Activated CD4-positive, CD25-positive, alpha-beta regulatory T cell treated with anti-CD3 and anti-CD28 coated beads, Interleukin-2, amount 50 U/mL, for 24 hours (primary cell): ENCODE data around the gene LRRC57.
"Not testable (repeated sequence)": the region's sequence is repeated elsewhere in the genome, so short reads cannot be mapped to it uniquely, and the experiment has no call there.

Experiments used
- ATAC-seq, 2 donors: fragments of 150-1000 bp; cut with Tn5 transposase; one replicate each; pipeline ENCODE4 v1.10.0; 2021; ENCODE audit warnings: mild to moderate bottlenecking in 1 of 2, moderate library complexity in 1 of 2

LRRC57 gene

GRCh38 chr15:42548249-42549031, at the start of gene LRRC57, which contains the start of gene HAUS2:
Gene LRRC57 (minus strand): TSS chr15:42548793. CDS start chr15:42548434, 359 bp downstream.
Gene HAUS2 (plus strand): TSS chr15:42548838. CDS start chr15:42548873, 35 bp downstream.
- peak; percentile 91 to 92 for ATAC-seq

GRCh38 chr15:42595626-42596240, 47.1 kb upstream of the LRRC57 start:
- ATAC-seq: no peak

DNA sequence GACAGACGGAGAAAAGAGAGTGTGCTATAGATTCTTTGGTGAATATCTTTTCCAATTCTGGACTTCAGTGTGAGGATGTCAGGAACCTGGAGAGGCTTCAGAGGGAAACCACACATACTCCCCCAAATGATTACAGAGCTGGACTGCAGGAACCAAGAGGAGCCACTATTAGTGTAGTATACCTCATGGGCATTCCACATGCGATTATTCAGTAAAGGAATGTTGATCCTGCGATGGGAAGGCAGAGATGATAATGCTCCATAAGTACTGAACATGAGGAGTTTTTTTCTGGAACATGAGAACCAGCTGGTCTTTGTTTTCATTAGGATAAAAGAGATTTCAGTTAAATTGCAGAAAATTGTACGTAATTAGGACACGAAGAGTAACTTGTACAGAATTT, 45.5 kb upstream of the LRRC57 start:
- ATAC-seq: no peak

DNA sequence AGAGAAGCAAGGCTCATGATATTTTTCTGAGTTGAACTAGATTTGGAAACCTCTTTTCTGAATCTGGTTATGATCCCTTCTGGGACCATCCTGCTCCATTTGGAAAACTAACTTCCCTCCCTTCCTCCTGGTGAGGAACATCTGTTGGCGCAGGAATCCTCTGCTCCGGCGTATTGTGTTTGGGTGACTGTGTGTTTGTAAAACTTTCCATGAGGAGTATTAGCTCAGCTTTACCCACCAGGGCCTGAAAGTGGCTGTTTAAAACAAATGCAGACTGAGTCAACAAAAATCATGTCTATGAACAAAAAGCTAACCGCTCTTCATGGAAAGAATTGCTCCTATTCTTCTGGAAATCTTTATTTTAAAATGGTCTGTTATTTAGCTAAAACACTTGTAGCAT, 44.5 kb upstream of the LRRC57 start:
- ATAC-seq: no peak

DNA sequence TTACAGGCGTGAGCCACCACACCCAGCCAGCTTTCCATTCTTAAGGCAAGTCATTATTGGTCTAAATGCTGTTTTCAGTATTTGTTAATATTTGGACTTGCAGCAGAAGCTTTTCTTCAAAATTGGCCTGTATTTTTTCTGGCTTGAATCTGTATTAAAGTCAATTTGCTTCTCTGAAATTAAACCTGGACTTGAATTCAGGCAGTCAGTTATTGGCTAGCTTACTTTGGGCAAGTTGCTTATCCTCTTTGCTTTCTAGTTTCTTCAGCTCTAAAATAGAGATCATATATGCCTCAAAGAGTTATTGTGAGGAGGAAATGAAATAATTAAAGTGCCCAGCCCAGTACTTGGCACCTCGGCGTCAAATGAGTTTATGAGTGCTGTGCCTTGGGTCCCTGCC, 44.1 kb upstream of the LRRC57 start:
- ATAC-seq: no peak

GRCh38 chr15:42591238-42591934, 42.8 kb upstream of the LRRC57 start:
- no peak for ATAC-seq

GRCh38 chr15:42590619-42591237, 42.1 kb upstream of the LRRC57 start:
- no peak for ATAC-seq

DNA sequence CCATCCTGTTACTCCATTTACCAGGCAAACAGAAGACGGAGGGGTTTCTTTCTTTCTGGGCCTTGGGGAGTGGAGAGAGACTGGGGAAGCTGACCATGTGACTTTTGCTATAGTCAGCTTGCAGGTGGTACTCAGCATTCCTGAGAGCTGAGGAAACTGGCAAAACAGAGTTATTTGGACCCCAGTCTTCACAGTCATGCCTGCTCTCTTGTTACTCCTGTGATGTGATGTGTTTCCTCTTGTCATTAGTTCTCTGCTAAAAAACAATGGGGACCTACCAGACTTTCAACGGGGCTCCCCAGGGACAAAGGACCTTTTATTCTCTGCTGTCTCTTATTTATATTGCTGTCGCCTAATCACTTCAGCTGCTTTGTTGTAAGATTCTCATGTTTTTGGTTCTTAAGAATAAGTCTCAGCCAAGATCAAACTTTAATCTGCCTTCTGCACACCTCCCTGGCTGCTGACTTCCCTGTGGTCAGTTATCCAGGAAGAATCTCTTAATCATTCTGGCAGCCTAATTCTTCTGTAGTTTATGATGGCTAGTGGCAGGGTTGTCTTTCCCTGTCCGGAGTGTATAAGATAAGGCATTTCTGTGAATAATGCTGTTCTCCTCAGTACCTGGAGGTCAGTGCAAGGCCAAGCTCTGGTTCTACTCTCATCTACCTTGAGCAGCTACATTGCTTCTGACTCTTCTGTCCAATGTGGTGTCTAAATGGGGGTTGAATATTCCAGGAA, 35.6 kb upstream of the LRRC57 start:
- no peak for ATAC-seq

GRCh38 chr15:42582569-42583375, 34.2 kb upstream of the LRRC57 start:
- ATAC-seq: no peak

DNA sequence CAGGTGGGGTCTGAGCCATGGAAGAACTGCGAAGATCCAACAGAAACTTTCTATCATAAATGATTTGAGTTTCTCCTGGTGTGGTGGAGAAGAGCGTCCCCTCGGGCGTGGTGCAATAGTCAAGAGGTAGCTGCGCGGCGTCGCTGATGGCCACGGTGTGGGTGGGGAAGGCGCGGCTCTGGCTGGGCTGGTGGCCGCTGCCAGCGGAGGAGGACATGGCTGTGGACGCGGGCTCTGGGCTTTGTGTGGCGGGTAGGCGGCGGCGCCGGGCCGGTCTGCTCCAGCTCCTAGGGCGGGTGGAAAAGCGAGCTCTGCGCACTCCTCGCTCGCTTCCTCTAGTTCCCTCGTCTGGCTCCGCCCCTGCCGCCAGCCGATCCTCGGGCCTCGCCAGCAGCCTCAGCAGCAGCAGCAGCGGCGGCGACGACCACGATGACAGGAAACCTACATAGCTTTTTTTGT, 32.7 kb upstream of the LRRC57 start:
- peak; percentile 95 to 97 for ATAC-seq

- no peak for ATAC-seq
Measured at GRCh38 chr15:42578984-42579537, 30.5 kb upstream of the LRRC57 start.

- no peak for ATAC-seq
Measured at GRCh38 chr15:42577514-42578031, 29.0 kb upstream of the LRRC57 start.

GRCh38 chr15:42576776-42577175, 28.2 kb upstream of the LRRC57 start:
- no peak for ATAC-seq

- no peak for ATAC-seq
Measured at GRCh38 chr15:42576040-42576594, 27.5 kb upstream of the LRRC57 start.

DNA sequence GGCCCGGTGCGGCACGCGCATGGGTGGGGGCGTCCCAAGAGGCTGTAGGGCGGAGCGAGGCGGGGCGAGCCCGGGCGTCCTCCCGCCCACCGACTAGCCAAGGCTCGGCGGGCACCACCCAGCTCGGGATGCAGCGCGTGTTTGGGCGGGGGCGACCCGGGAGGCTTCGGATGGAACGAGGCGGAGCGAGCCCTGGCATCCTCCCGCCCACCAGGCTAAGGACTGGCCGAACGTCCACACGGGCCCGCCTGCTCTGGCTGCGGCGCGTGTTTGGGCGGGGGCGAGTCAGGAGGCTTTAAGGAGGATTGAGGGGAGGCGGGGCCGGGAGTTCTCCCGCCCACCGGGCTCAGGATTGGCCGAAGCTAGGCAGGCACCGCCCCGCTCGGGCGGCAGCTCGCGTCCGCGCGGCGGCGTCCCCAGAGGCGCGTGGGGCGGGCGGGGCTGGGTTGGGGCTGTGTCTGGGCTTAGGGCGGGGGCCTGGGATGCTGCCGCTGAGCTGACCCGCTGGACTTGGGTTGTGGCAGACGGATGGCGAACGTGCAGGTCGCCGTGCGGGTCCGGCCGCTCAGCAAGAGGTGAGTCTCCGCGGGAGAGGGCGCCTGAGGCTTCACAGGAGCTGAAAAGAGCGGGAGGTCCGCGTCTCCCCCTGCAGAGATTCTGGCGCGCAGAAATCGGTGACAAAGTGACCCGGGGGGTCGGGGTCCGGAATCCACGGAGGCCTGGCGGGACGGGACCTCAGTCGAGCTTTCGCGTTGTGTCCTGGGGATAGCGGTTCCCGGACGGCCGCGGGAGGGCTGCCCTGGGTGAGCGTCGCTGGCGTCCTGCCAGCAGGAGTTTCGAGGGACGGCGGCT, 26.8 kb upstream of the LRRC57 start, which contains the start of gene STARD9:
STARD9 (plus strand) TSS at position 419 of the 852 bp plus-strand sequence; CDS start at position 529, 110 bp downstream.
- peak; percentile 89 to 90 for ATAC-seq

GRCh38 chr15:42558739-42559138, 10.1 kb upstream of the LRRC57 start:
- ATAC-seq: no peak

DNA sequence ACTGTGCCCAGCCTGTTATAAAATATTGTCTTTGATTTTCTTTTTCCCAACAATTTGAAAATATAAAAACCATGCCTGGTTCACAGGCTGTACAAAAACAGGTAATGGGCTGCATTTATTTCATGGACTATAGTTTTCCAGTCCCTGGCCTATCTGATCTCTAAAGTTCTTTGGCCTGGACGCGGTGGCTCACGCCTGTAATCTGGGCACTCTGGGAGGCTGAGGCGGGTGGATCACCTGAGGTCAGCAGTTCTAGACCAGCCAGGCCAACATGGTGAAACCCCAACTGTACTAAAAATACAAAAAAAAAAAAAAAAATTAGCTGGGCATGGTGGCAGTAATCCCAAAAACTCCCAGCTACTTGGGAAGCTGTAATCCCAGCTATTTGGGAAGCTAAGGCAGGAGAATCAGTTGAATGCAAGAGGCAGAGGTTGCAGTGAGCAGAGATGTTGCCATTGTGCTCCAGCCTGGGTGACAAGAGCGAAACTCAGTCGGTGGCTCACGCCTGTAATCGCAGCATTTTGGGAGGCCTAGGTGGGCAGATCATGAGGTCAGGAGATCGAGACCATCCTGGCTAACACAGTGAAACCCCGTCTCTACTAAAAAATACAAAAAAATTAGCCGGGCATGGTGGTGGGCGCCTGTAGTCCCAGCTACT, 8.1 kb upstream of the LRRC57 start:
- not testable (repeated sequence) for ATAC-seq

DNA sequence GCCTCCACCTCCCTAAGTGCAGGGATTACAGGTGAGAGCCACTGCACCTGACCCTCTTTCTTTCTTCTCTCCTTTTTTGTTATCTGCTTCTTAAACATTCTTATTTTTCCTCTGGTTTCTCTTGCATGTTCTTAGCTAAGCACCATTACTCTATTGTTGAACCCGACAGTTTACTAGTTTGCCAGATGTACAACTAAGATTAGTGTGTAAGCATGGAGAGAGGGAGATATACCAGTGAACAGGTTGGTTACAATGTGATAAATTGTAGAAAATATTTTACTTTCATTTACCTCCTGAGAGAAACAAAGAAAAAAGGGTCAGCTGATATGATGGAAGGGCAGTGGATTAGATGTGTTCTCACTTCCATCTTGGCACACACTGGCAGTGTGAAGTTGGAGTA, 5.0 kb upstream of the LRRC57 start:
- ATAC-seq: no peak
